Esophagus squamous epithelium (tissue), 5 donors: ENCODE data around the gene CLPSL1. TPM values are rescaled to one million over a fixed set of nuclear protein-coding genes. Genes with fewer than 3 reads are reported as not detected.

ENCODE experiments used
- DNase-seq: peaks from one replicate; lab custom pipeline; 2025; lab: John Stamatoyannopoulos, UW
- H3K27ac ChIP-seq, 4 donors: fragments of 200-600 bp; sonication (generic); one replicate each; pipeline ENCODE4 v1.5.1; 2016 to 2019; ENCODE audit warnings: mild to moderate bottlenecking in 1 of 4
- H3K27me3 ChIP-seq, 4 donors: fragments of 200-600 bp; sonication (generic); 1 replicate in 3 of 4; 2 replicates in 1 of 4; pipeline versions ENCODE4 v1.5.1 to v1.6.0; 2017 to 2021; ENCODE audit warnings: antibody characterized with exemption in 1 of 4
- H3K36me3 ChIP-seq, 3 donors: fragments of 200-600 bp; sonication (generic); one replicate each; pipeline ENCODE4 v1.5.1; 2016 to 2019
- H3K4me1 ChIP-seq, 3 donors: fragments of 200-600 bp; sonication (generic); one replicate each; pipeline ENCODE4 v1.5.1; 2017 to 2019
- H3K4me3 ChIP-seq, 4 donors: fragments of 200-600 bp; sonication (generic); 1 replicate in 3 of 4; 2 replicates in 1 of 4; pipeline ENCODE4 v1.5.1; 2016 to 2019; ENCODE audit warnings: mild to moderate bottlenecking in 2 of 4, moderate library complexity in 1 of 4
- H3K9me3 ChIP-seq, 3 donors: fragments of 200-600 bp; sonication (generic); one replicate each; pipeline ENCODE4 v1.5.1; 2016 to 2019
- CTCF ChIP-seq, 6 experiments: fragments of 450-650 bp in 4 of 6; fragments of 200-600 bp in 2 of 6; sonication (generic) in 2 of 6; IDR thresholded peaks; one replicate each; pipeline ENCODE4 v1.5.1; 2016 to 2019; ENCODE audit warnings: antibody characterized with exemption in 6 of 6, mild to moderate bottlenecking in 4 of 6, moderate library complexity in 4 of 6
- POLR2A ChIP-seq, 4 donors: fragments of 450-650 bp; IDR thresholded peaks; one replicate each; pipeline ENCODE4 v1.6.1; 2017; ENCODE audit warnings: antibody characterized with exemption in 4 of 4, mild to moderate bottlenecking in 4 of 4, moderate library complexity in 3 of 4
- WGBS, 2 donors: methylation state at CpG; one replicate each; pipeline ENCODE4 v1.1.5; 2018; 5-methylcytosine and 5-hydroxymethylcytosine counted together
- intact Hi-C: fragments of 100-400 bp; cut with DNase I; formaldehyde crosslinking; loops from one replicate; pipeline ENCODE4 v1.15.0; 2022
- total RNA-seq, 4 donors: library from RNA; depleted of rRNA; stranded (reverse); fragments of >200 nt; gene quantifications; one replicate each; pipeline ENCODE4 v1.1.0, GENCODE V29; 2016
- donor health status: DM: yes; HTN: yes; CAD: no.

Gene CLPSL1
- total RNA-seq, 4 donors from 2014 or later: not detected

GRCh38 chr6:35794536-35795452, 14.0 kb downstream of the CLPSL1 start:
- no peak for DNase-seq
- WGBS, 2 donors: 87 to 88% methylated on average over 15 to 17 of the region's 17 CpGs
- Histone ChIP-seq H3K4me3 (no peak overlapping the region), H3K27ac (no peak overlapping the region), H3K27me3 (peaks cover 0 to 73% (median 0%) of the 10 kb centered on the region in 4 donors), H3K9me3 (no peaks in the 10 kb centered on the region), H3K4me1 (no peaks in the 10 kb centered on the region), H3K36me3 (no peaks in the 10 kb centered on the region)
- no peak for TF ChIP-seq POLR2A (IDR thresholded peaks at IDR 0.05)
- intact Hi-C loops: no loop called here

- Histone ChIP-seq H3K9me3 (no peaks in the 10 kb centered on the region), H3K27me3 (peaks cover 0 to 65% (median 0%) of the 10 kb centered on the region in 4 donors), H3K4me3 (no peak overlapping the region), H3K4me1 (no peaks in the 10 kb centered on the region), H3K27ac (no peak overlapping the region), H3K36me3 (no peaks in the 10 kb centered on the region)
- 77 to 79% methylated on average over 10 to 11 of the region's 11 CpGs for WGBS, 2 donors
- no peak for DNase-seq
- intact Hi-C loops: no loop called here
- no peak for TF ChIP-seq CTCF (IDR thresholded peaks at IDR 0.05)
Observed at GRCh38 chr6:35795453-35796071, 14.7 kb downstream of the CLPSL1 start.

DNA sequence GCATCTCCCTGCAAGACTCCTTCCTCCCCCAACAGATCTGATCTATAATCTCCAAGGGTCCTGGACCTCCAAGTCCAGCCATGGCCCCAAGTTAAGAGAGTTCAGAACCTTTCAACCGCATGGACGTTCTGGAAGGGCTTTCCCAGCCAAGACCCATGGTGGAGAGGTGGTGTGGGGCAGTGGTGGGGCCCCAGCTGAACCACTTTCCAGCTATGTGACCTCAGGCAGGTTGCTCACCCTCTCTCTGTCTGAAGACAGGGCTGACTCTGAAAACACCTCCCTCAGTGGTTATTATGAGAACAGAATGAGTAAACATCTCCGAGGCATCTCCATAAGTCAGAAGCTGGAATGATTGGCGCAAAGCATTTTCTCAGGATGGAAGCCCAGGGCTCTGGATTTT, 15.4 kb downstream of the CLPSL1 start:
- Histone ChIP-seq H3K4me3 (no peak overlapping the region), H3K9me3 (no peaks in the 10 kb centered on the region), H3K27me3 (peaks cover 0 to 58% (median 0%) of the 10 kb centered on the region in 4 donors), H3K36me3 (no peaks in the 10 kb centered on the region), H3K27ac (no peak overlapping the region), H3K4me1 (no peaks in the 10 kb centered on the region)
- no peak for TF ChIP-seq CTCF (IDR thresholded peaks at IDR 0.05)
- TF ChIP-seq POLR2A (IDR thresholded peaks at IDR 0.05): no peak
- intact Hi-C loops: no loop called here
- 74 to 79% methylated on average over 4 of the region's 4 CpGs for WGBS, 2 donors
- DNase-seq: no peak

DNA sequence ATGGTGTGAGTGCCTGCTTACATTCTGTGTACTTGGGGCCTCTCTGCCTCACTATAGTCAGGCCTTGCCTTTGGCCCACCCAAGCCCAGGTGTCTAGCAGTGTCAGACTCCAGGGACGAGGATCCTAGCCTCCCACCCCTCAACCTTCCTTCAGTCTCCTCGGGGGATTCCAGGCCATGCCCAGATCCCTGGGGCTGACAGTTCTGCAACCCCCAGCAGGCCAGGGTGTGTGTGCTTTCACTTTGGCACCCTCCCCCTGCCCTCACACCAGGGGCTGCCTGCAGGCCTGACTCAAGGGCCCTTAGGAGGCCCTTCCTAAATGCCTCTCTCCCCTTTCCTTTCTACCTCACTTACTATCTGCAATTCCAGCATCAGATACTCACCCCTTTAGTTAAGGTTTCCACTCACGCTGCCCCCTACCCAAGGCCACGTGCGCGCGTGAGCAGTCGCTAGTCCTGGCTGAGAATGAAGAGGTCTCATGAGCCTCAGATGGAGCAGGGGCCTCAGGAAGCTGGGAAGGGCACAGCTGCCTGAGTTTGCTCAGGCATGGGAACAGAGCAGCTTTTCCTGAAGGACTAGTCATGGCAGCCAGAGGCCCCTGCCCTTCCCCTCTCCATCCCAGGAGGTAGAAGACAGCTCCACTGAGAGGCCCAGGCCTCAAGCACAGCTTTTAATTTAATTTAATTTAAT, 17.2 kb downstream of the CLPSL1 start:
- intact Hi-C loops: no loop called here
- H3K27me3 ChIP-seq: peaks cover 0 to 42% (median 0%) of the 10 kb centered on the region in 4 donors
- DNase-seq: no peak
- 74 to 92% methylated on average over 3 to 8 of the region's 8 CpGs for WGBS, 2 donors
- no peaks in the 10 kb centered on the region for H3K36me3 ChIP-seq
- no peaks in the 10 kb centered on the region for H3K4me1 ChIP-seq
- H3K27ac ChIP-seq: no peak overlapping the region
- H3K9me3 ChIP-seq: no peaks in the 10 kb centered on the region
- H3K4me3 ChIP-seq: no peak overlapping the region
- no peak for TF ChIP-seq POLR2A (IDR thresholded peaks at IDR 0.05)
- no peak for TF ChIP-seq CTCF (IDR thresholded peaks at IDR 0.05)

- H3K9me3 ChIP-seq: no peaks in the 10 kb centered on the region
- intact Hi-C loops: no loop called here
- 65 to 72% methylated on average over 5 of the region's 5 CpGs for WGBS, 2 donors
- DNase-seq: no peak
- H3K36me3 ChIP-seq: no peaks in the 10 kb centered on the region
- no peak overlapping the region for H3K27ac ChIP-seq
- peaks cover 0 to 37% (median 0%) of the 10 kb centered on the region in 4 donors for H3K27me3 ChIP-seq
- TF ChIP-seq POLR2A (IDR thresholded peaks at IDR 0.05): no peak
- TF ChIP-seq CTCF (IDR thresholded peaks at IDR 0.05): no peak
- no peak overlapping the region for H3K4me3 ChIP-seq
- H3K4me1 ChIP-seq: no peaks in the 10 kb centered on the region
Observed at GRCh38 chr6:35798706-35799105, 17.9 kb downstream of the CLPSL1 start.
